Activated naive CD8-positive, alpha-beta T cell treated with anti-CD3 and anti-CD28 coated beads for 36 hours (primary cell): ENCODE data around the gene MACROD2. TPM values are rescaled to one million over a fixed set of nuclear protein-coding genes. Genes with fewer than 3 reads are reported as not detected.

Source experiments
- DNase-seq: peaks from one replicate; pipeline ENCODE4 v3.0.0; 2021
- H3K27ac Mint-ChIP-seq: one replicate; pipeline ENCODE4 v1.8.0; 2022; ENCODE audit warnings: mild to moderate bottlenecking, moderate library complexity, mixed read lengths
- H3K27me3 Mint-ChIP-seq: one replicate; pipeline ENCODE4 v1.8.0; 2022; ENCODE audit warnings: mild to moderate bottlenecking, mixed read lengths
- H3K36me3 Mint-ChIP-seq: one replicate; pipeline ENCODE4 v1.8.0; 2021; ENCODE audit warnings: mild to moderate bottlenecking, mixed read lengths
- H3K4me1 Mint-ChIP-seq: one replicate; pipeline ENCODE4 v1.8.0; 2021; ENCODE audit warnings: mixed read lengths
- H3K4me3 Mint-ChIP-seq: one replicate; pipeline ENCODE4 v1.8.0; 2022; ENCODE audit warnings: mild to moderate bottlenecking, moderate library complexity, mixed read lengths
- H3K9me3 Mint-ChIP-seq: one replicate; pipeline ENCODE4 v1.8.0; 2022; ENCODE audit warnings: mixed read lengths
- total RNA-seq, 2 experiments: library from RNA; stranded (reverse); gene quantifications; one replicate each; pipeline ENCODE4 v1.2.3, GENCODE V29; 2021

The MACROD2 gene
- total RNA-seq, 2 experiments from 2014 or later: 0.12 to 0.14 TPM

- H3K27ac Mint-ChIP-seq: no peak overlapping the region
Observed at GRCh38 chr20:15930311-15931305, 1935.3 kb downstream of the MACROD2 start.

GRCh38 chr20:15931897-15932296 lies 1936.6 kb downstream of the MACROD2 start:
- H3K27me3 Mint-ChIP-seq: no peaks in the 10 kb centered on the region
- H3K27ac Mint-ChIP-seq: no peak overlapping the region
- DNase-seq: no peak
- H3K9me3 Mint-ChIP-seq: no peaks in the 10 kb centered on the region
- H3K36me3 Mint-ChIP-seq: no peaks in the 10 kb centered on the region
- no peak overlapping the region for H3K4me3 Mint-ChIP-seq
- no peaks in the 10 kb centered on the region for H3K4me1 Mint-ChIP-seq

More at GRCh38 chr20:15930311-15931305, 1935.3 kb downstream of the MACROD2 start:
- H3K9me3 Mint-ChIP-seq: no peaks in the 10 kb centered on the region
- no peaks in the 10 kb centered on the region for H3K36me3 Mint-ChIP-seq
- no peaks in the 10 kb centered on the region for H3K27me3 Mint-ChIP-seq
- DNase-seq: no peak
- no peaks in the 10 kb centered on the region for H3K4me1 Mint-ChIP-seq
- H3K4me3 Mint-ChIP-seq: no peak overlapping the region

- Mint-ChIP-seq H3K36me3 (no peaks in the 10 kb centered on the region), H3K27ac (peak overlapping the region; percentile 29), H3K9me3 (no peaks in the 10 kb centered on the region), H3K4me1 (no peaks in the 10 kb centered on the region), H3K4me3 (no peak overlapping the region), H3K27me3 (no peaks in the 10 kb centered on the region)
- DNase-seq: no peak
Observed at GRCh38 chr20:15937179-15937578, 1941.9 kb downstream of the MACROD2 start.

GRCh38 chr20:15938847-15939246 lies 1943.5 kb downstream of the MACROD2 start:
- Mint-ChIP-seq H3K36me3 (no peaks in the 10 kb centered on the region), H3K27me3 (no peaks in the 10 kb centered on the region), H3K27ac (peak overlapping the region; percentile 68), H3K4me1 (no peaks in the 10 kb centered on the region), H3K9me3 (no peaks in the 10 kb centered on the region), H3K4me3 (no peak overlapping the region)
- DNase-seq: no peak

- no peak overlapping the region for H3K27ac Mint-ChIP-seq
- H3K4me1 Mint-ChIP-seq: no peaks in the 10 kb centered on the region
- no peak for DNase-seq
- H3K9me3 Mint-ChIP-seq: no peaks in the 10 kb centered on the region
- no peaks in the 10 kb centered on the region for H3K36me3 Mint-ChIP-seq
- H3K4me3 Mint-ChIP-seq: no peak overlapping the region
- H3K27me3 Mint-ChIP-seq: no peaks in the 10 kb centered on the region
Observed at GRCh38 chr20:15940127-15940526, 1944.8 kb downstream of the MACROD2 start.

- Mint-ChIP-seq H3K4me3 (no peak overlapping the region), H3K27me3 (no peaks in the 10 kb centered on the region), H3K27ac (no peak overlapping the region), H3K9me3 (no peaks in the 10 kb centered on the region), H3K4me1 (no peaks in the 10 kb centered on the region), H3K36me3 (no peaks in the 10 kb centered on the region)
- DNase-seq: no peak
Observed at GRCh38 chr20:15942130-15942529, 1946.8 kb downstream of the MACROD2 start.

- no peak for DNase-seq
- Mint-ChIP-seq H3K27ac (no peak overlapping the region), H3K4me1 (no peaks in the 10 kb centered on the region), H3K4me3 (no peak overlapping the region), H3K9me3 (peaks cover 2% of the 10 kb centered on the region), H3K27me3 (no peaks in the 10 kb centered on the region), H3K36me3 (no peaks in the 10 kb centered on the region)
Observed at GRCh38 chr20:15945289-15945688, 1950.0 kb downstream of the MACROD2 start.

GRCh38 chr20:15949391-15949790 lies 1954.1 kb downstream of the MACROD2 start:
- no peak overlapping the region for H3K4me3 Mint-ChIP-seq
- H3K9me3 Mint-ChIP-seq: peaks cover 5% of the 10 kb centered on the region
- H3K27ac Mint-ChIP-seq: no peak overlapping the region
- no peaks in the 10 kb centered on the region for H3K4me1 Mint-ChIP-seq
- H3K36me3 Mint-ChIP-seq: no peaks in the 10 kb centered on the region
- DNase-seq: no peak
- no peaks in the 10 kb centered on the region for H3K27me3 Mint-ChIP-seq

- no peak overlapping the region for H3K4me3 Mint-ChIP-seq
- no peak overlapping the region for H3K27ac Mint-ChIP-seq
- no peaks in the 10 kb centered on the region for H3K36me3 Mint-ChIP-seq
- no peak for DNase-seq
- peaks cover 5% of the 10 kb centered on the region for H3K9me3 Mint-ChIP-seq
- no peaks in the 10 kb centered on the region for H3K27me3 Mint-ChIP-seq
- H3K4me1 Mint-ChIP-seq: no peaks in the 10 kb centered on the region
Observed at GRCh38 chr20:15951658-15952057, 1956.3 kb downstream of the MACROD2 start.

- Mint-ChIP-seq H3K36me3 (no peaks in the 10 kb centered on the region), H3K27me3 (no peaks in the 10 kb centered on the region), H3K4me1 (no peaks in the 10 kb centered on the region), H3K9me3 (no peaks in the 10 kb centered on the region), H3K27ac (no peak overlapping the region), H3K4me3 (no peak overlapping the region)
- DNase-seq: no peak
Observed at GRCh38 chr20:15958142-15958541, 1962.8 kb downstream of the MACROD2 start.

GRCh38 chr20:15965165-15965564 lies 1969.8 kb downstream of the MACROD2 start:
- H3K27ac Mint-ChIP-seq: no peak overlapping the region
- no peak for DNase-seq
- peaks cover 1% of the 10 kb centered on the region for H3K9me3 Mint-ChIP-seq
- no peaks in the 10 kb centered on the region for H3K4me1 Mint-ChIP-seq
- peaks cover 1% of the 10 kb centered on the region for H3K36me3 Mint-ChIP-seq
- no peaks in the 10 kb centered on the region for H3K27me3 Mint-ChIP-seq
- no peak overlapping the region for H3K4me3 Mint-ChIP-seq

GRCh38 chr20:15967334-15967733 lies 1972.0 kb downstream of the MACROD2 start:
- no peaks in the 10 kb centered on the region for H3K27me3 Mint-ChIP-seq
- H3K27ac Mint-ChIP-seq: no peak overlapping the region
- DNase-seq: no peak
- H3K36me3 Mint-ChIP-seq: peaks cover 1% of the 10 kb centered on the region
- no peak overlapping the region for H3K4me3 Mint-ChIP-seq
- no peaks in the 10 kb centered on the region for H3K4me1 Mint-ChIP-seq
- peaks cover 8% of the 10 kb centered on the region for H3K9me3 Mint-ChIP-seq

- Mint-ChIP-seq H3K27me3 (no peaks in the 10 kb centered on the region), H3K4me1 (no peaks in the 10 kb centered on the region), H3K27ac (no peak overlapping the region), H3K9me3 (peaks cover 10% of the 10 kb centered on the region), H3K36me3 (no peaks in the 10 kb centered on the region), H3K4me3 (no peak overlapping the region)
- DNase-seq: no peak
Observed at GRCh38 chr20:15976047-15976736, 1980.9 kb downstream of the MACROD2 start.

- Mint-ChIP-seq H3K27me3 (no peaks in the 10 kb centered on the region), H3K36me3 (no peaks in the 10 kb centered on the region), H3K4me1 (no peaks in the 10 kb centered on the region), H3K4me3 (no peak overlapping the region), H3K9me3 (peaks cover 8% of the 10 kb centered on the region), H3K27ac (no peak overlapping the region)
- no peak for DNase-seq
Observed at GRCh38 chr20:15977026-15977425, 1981.7 kb downstream of the MACROD2 start.

GRCh38 chr20:15977758-15978157 lies 1982.4 kb downstream of the MACROD2 start:
- no peak for DNase-seq
- Mint-ChIP-seq H3K36me3 (no peaks in the 10 kb centered on the region), H3K27ac (no peak overlapping the region), H3K9me3 (peaks cover 6% of the 10 kb centered on the region), H3K4me1 (no peaks in the 10 kb centered on the region), H3K4me3 (no peak overlapping the region), H3K27me3 (no peaks in the 10 kb centered on the region)
